ENCODE measurements around the gene ZNF691. TPM values are rescaled to one million over a fixed set of nuclear protein-coding genes. Genes with fewer than 3 reads are reported as not detected.
"Not testable (repeated sequence)": the region's sequence is repeated elsewhere in the genome, so short reads cannot be mapped to it uniquely, and the experiment has no call there.

Gene ZNF691
- total RNA-seq, 3 donors from 2014 or later, result 5.5 to 6.5 (median 5.9) TPM

GRCh38 chr1:42844592-42845140 is 1.7 kb upstream of the ZNF691 start:
- DNase-seq (no peak), ATAC-seq (no peak)
- Mint-ChIP-seq H3K4me1 (ENCODE audit: low read depth) (peaks cover 33% of the 10 kb centered on the region), H3K27me3 (ENCODE audit: low read depth) (no peaks in the 10 kb centered on the region), H3K9me3 (no peaks in the 10 kb centered on the region), H3K4me3 (no peak overlapping the region), H3K36me3 (ENCODE audit: insufficient read depth) (peaks cover 7% of the 10 kb centered on the region)

- H3K4me1 Mint-ChIP-seq (ENCODE audit: low read depth), result peaks cover 36% of the 10 kb centered on the region
- no peaks in the 10 kb centered on the region for H3K27me3 Mint-ChIP-seq (ENCODE audit: low read depth)
- no peak overlapping the region for H3K4me3 Mint-ChIP-seq
- peaks cover 11% of the 10 kb centered on the region for H3K36me3 Mint-ChIP-seq (ENCODE audit: insufficient read depth)
- no peak for DNase-seq
- no peak for ATAC-seq
- no peaks in the 10 kb centered on the region for H3K9me3 Mint-ChIP-seq
Measured at GRCh38 chr1:42845193-42845592, 1.2 kb upstream of the ZNF691 start.

- Mint-ChIP-seq H3K4me3 (peak overlapping the region; percentile 95), H3K27me3 (ENCODE audit: low read depth) (no peaks in the 10 kb centered on the region), H3K9me3 (no peaks in the 10 kb centered on the region), H3K36me3 (ENCODE audit: insufficient read depth) (peaks cover 17% of the 10 kb centered on the region), H3K4me1 (ENCODE audit: low read depth) (peaks cover 36% of the 10 kb centered on the region)
- no peak for DNase-seq
- ATAC-seq, result peak; percentile 2 to 5
Measured at GRCh38 chr1:42845866-42846256, 552 bp upstream of the ZNF691 start.

GRCh38 chr1:42847111-42847595 is 740 bp downstream of the ZNF691 start:
- no peak for DNase-seq
- Mint-ChIP-seq H3K27me3 (ENCODE audit: low read depth) (no peaks in the 10 kb centered on the region), H3K9me3 (no peaks in the 10 kb centered on the region), H3K4me1 (ENCODE audit: low read depth) (peaks cover 37% of the 10 kb centered on the region), H3K36me3 (ENCODE audit: insufficient read depth) (peaks cover 26% of the 10 kb centered on the region), H3K4me3 (peak overlapping the region; percentile 95)
- ATAC-seq, result no peak

- no peaks in the 10 kb centered on the region for H3K27me3 Mint-ChIP-seq (ENCODE audit: low read depth)
- H3K4me3 Mint-ChIP-seq, result peak overlapping the region; percentile 95
- H3K4me1 Mint-ChIP-seq (ENCODE audit: low read depth), result peaks cover 39% of the 10 kb centered on the region
- DNase-seq (no peak), ATAC-seq (peak; percentile 31 to 42)
- H3K9me3 Mint-ChIP-seq, result no peaks in the 10 kb centered on the region
- peaks cover 28% of the 10 kb centered on the region for H3K36me3 Mint-ChIP-seq (ENCODE audit: insufficient read depth)
Measured at GRCh38 chr1:42847721-42848460, 1.5 kb downstream of the ZNF691 start.

GRCh38 chr1:42848823-42849537 is 2.6 kb downstream of the ZNF691 start:
- peaks cover 39% of the 10 kb centered on the region for H3K4me1 Mint-ChIP-seq (ENCODE audit: low read depth)
- ATAC-seq (no peak), DNase-seq (no peak)
- H3K4me3 Mint-ChIP-seq, result peak overlapping the region; percentile 25
- no peaks in the 10 kb centered on the region for H3K27me3 Mint-ChIP-seq (ENCODE audit: low read depth)
- peaks cover 25% of the 10 kb centered on the region for H3K36me3 Mint-ChIP-seq (ENCODE audit: insufficient read depth)
- no peaks in the 10 kb centered on the region for H3K9me3 Mint-ChIP-seq

- no peak for ATAC-seq
Measured at GRCh38 chr1:42849944-42850343, 3.5 kb downstream of the ZNF691 start.

GRCh38 chr1:42851420-42851819 is 5.0 kb downstream of the ZNF691 start:
- ATAC-seq (no peak), DNase-seq (no peak)
- Mint-ChIP-seq H3K4me1 (ENCODE audit: low read depth) (peaks cover 32% of the 10 kb centered on the region), H3K27me3 (ENCODE audit: low read depth) (no peaks in the 10 kb centered on the region), H3K9me3 (no peaks in the 10 kb centered on the region), H3K4me3 (no peak overlapping the region), H3K36me3 (ENCODE audit: insufficient read depth) (peaks cover 25% of the 10 kb centered on the region)

More at GRCh38 chr1:42849944-42850343, 3.5 kb downstream of the ZNF691 start:
- Mint-ChIP-seq H3K9me3 (no peaks in the 10 kb centered on the region), H3K27me3 (ENCODE audit: low read depth) (no peaks in the 10 kb centered on the region), H3K36me3 (ENCODE audit: insufficient read depth) (peaks cover 25% of the 10 kb centered on the region), H3K4me1 (ENCODE audit: low read depth) (peaks cover 39% of the 10 kb centered on the region), H3K4me3 (no peak overlapping the region)
- DNase-seq, result no peak

GRCh38 chr1:42851960-42852607 is 5.7 kb downstream of the ZNF691 start:
- peaks cover 25% of the 10 kb centered on the region for H3K36me3 Mint-ChIP-seq (ENCODE audit: insufficient read depth)
- no peak for DNase-seq
- no peaks in the 10 kb centered on the region for H3K27me3 Mint-ChIP-seq (ENCODE audit: low read depth)
- no peaks in the 10 kb centered on the region for H3K9me3 Mint-ChIP-seq
- ATAC-seq, result no peak
- H3K4me3 Mint-ChIP-seq, result no peak overlapping the region
- H3K4me1 Mint-ChIP-seq (ENCODE audit: low read depth), result peaks cover 29% of the 10 kb centered on the region

GRCh38 chr1:42852608-42852980 is 6.2 kb downstream of the ZNF691 start:
- H3K9me3 Mint-ChIP-seq, result no peaks in the 10 kb centered on the region
- DNase-seq (no peak), ATAC-seq (no peak)
- H3K27me3 Mint-ChIP-seq (ENCODE audit: low read depth), result no peaks in the 10 kb centered on the region
- H3K4me3 Mint-ChIP-seq, result no peak overlapping the region
- peaks cover 24% of the 10 kb centered on the region for H3K4me1 Mint-ChIP-seq (ENCODE audit: low read depth)
- peaks cover 25% of the 10 kb centered on the region for H3K36me3 Mint-ChIP-seq (ENCODE audit: insufficient read depth)

- Mint-ChIP-seq H3K4me1 (ENCODE audit: low read depth) (peaks cover 17% of the 10 kb centered on the region), H3K9me3 (no peaks in the 10 kb centered on the region), H3K36me3 (ENCODE audit: insufficient read depth) (peaks cover 25% of the 10 kb centered on the region), H3K27me3 (ENCODE audit: low read depth) (no peaks in the 10 kb centered on the region), H3K4me3 (no peak overlapping the region)
- ATAC-seq, result no peak
- no peak for DNase-seq
Measured at GRCh38 chr1:42853116-42853884, 6.9 kb downstream of the ZNF691 start.

- H3K27me3 Mint-ChIP-seq (ENCODE audit: low read depth), result peaks cover 22% of the 10 kb centered on the region
- H3K4me1 Mint-ChIP-seq (ENCODE audit: low read depth); DNase-seq; H3K4me3 Mint-ChIP-seq; ATAC-seq; H3K36me3 Mint-ChIP-seq (ENCODE audit: insufficient read depth): not testable (repeated sequence)
- peaks cover 12% of the 10 kb centered on the region for H3K9me3 Mint-ChIP-seq
Measured at GRCh38 chr1:42856554-42856953, 10.1 kb downstream of the ZNF691 start.

- not testable (repeated sequence) for H3K36me3 Mint-ChIP-seq (ENCODE audit: insufficient read depth); ATAC-seq; H3K4me3 Mint-ChIP-seq; H3K4me1 Mint-ChIP-seq (ENCODE audit: low read depth); DNase-seq
- peaks cover 17% of the 10 kb centered on the region for H3K9me3 Mint-ChIP-seq
- peaks cover 26% of the 10 kb centered on the region for H3K27me3 Mint-ChIP-seq (ENCODE audit: low read depth)
Measured at GRCh38 chr1:42859366-42859765, 13.0 kb downstream of the ZNF691 start.

Measured in activated T-cell treated with anti-CD3 and anti-CD28 coated beads, Interleukin-2, amount 50 U/mL, for 4 hours (primary cell).